HG02884 (cell line): ENCODE results near the gene HOXB3.

ENCODE experiments used
- ATAC-seq: cut with Tn5 transposase; IDR thresholded peaks from one replicate; pipeline ENCODE4 v1.9.1; 2021; ENCODE audit warnings: mild to moderate bottlenecking, moderate library complexity; ENCODE audit not compliant: unreplicated experiment

Gene HOXB3

DNA sequence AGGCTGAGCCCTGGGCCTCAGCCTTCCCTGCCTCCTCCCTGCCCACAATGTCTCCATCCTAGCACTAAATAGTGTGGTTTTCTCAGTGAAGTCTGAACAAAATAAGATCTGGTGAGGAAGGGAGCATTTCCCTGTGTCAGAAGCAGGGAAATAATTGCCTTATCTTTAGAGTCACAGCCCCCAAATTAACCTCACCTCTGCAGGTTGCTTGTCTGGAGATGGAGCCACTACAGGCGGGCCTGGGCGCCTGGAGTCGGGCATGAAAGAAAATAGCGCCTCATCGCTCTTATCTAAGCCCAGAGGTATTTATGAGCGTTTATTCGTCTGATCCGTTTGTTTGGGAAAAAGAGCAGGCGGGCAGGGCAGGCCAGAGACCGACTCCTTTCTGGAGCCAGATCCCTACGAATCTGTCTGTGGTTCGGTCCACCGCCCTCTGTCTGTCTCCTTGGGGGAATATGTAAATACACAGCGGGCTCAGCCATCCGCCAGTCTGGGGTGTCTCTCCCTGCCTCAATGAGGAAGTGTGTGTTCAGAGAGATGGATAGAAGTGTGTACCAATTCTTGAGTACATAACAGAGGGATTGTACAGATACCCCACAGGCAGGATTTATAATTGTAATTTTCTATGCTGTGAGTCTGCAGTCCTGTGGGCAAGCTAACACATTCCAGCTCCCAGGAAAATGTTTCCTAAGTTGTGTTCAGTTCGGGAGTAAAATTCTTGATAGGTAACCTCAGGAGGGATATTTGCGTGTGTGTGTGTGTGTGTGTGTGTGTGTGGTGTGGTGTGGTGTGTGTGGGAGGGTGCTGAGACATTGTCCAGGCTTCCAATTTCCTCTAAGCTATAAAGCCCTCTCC lies 10.4 kb upstream of the HOXB3 start:
- ATAC-seq: no peak

DNA sequence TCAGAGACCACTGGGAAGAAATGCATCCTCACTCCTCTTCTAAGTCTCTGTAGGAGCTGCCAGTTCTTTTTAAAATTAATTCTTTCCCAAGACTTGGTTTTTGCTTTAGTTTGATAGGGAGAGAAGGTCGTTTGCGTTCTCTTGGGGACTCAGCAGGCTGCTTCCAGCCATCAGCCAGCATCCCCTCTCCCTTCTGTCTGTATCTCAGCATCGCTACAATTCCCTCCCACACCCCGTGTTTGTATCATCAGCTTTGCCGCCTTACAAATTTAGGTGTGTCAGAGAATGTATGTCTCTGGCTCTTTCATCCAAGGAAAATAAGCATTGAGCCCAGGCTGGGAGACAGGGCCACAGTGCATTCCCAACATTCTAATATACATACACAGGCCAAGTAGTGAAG lies 9.3 kb upstream of the HOXB3 start:
- no peak for ATAC-seq

DNA sequence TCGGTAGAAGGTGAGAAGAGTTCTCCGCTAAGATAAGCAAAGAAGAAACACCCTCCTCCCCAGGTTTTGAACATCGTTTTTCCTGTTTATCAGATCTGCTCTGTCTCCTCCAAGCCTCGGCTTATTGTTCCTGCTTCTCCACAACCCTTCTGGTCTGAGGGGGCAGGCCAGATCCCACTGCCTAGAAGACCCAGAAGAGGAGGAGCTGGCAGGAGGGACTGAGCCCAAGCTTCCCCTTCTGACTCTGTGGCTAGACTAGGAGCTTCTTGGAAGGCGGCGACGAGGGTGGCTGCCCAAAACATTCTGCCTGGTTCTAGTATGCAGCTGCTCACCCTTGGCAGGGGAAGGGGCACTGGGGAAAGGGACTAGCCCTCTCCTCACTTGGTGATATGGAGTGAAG lies 8.7 kb upstream of the HOXB3 start:
- no peak for ATAC-seq

DNA sequence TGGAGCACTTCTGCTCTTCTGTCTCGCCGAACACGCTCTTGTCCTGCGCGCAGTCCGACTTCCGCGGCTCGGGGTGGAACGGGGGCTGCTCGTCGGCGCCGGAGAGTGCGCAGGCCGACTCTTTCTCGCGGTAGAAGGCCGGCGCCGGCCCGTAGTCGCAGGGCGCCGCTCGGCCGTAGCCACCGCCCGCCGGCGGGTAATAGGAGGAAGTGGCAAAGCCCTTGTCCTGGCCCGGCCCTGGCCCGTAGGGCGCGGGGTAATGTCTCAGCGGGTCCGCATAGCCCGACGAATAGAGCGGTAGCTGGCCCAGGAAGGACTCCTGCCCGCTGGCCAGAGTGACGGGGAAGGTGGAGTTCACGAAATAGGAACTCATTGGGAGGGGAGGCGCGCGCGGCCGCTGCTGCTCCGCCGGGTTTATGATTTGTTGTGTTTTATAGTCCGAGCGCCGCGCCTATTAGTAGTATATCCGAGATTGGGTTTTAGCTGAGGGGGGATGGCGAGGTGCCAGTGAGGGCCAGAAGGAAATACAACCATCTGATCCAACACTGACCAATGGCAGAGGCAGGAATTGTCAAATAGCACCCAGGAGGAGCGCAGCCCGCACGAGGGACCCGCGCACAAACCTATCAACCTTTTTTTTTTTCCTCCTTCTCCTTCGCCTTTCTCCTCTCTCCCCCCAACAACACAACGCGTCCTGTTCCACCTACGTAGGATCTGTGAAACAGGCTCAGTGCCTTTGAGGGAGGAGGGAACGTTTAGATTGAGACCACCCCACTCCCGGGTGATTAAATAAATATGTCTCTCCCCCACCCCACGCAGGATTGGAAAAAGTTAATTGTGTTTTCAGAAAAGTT lies 8.0 kb upstream of the HOXB3 start:
- ATAC-seq: no peak

DNA sequence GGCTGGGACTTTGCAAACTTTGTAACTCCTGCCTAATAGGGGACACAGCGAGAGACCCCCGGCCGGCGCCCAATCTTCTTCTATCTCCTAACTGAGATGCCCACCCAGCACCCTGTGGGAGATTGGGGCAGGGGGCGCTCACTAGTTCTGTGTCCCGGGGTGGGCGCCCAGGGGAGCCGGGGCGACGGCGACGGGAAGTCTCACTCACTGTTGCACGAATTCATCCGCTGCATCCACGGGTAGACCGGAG lies 7.4 kb upstream of the HOXB3 start:
- ATAC-seq: no peak

DNA sequence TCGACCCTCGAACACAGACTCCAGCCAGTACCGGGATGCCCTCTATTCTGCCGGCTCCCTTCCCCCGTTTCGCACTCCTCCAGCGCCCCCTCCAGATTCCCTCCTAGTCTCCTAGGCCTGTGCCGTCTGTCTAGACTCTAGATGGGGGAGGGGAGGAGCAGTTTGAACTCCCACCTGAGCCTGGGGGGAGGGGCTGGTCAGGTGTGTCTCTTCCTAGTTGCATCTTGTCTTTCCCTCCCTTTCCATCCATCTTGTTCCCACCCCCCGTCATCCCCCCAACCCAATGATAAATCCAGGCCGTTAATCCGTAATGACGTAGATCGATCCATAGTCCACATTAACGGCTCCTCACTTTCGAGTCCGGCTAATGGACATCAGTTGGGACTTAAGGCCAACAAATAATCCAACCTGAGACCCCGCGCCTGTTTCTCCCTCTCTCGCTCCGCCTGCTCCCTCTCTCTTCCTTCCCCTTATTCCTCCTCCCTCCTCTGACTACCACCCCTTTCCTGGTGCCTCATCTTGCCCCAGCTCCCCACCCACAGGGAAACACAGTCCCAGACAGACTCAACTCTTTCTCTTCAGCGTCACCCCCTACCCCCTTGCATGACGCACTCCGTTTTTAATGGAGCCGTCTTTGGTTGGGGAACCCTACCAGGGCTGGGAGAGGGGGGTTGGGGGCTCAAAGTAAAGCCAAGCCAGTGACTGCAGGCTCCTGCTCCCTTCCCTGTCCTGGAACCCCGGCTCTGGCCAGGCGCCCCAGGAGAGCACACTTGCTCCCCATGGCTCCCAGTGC lies 6.9 kb upstream of the HOXB3 start:
- ATAC-seq: no peak

DNA sequence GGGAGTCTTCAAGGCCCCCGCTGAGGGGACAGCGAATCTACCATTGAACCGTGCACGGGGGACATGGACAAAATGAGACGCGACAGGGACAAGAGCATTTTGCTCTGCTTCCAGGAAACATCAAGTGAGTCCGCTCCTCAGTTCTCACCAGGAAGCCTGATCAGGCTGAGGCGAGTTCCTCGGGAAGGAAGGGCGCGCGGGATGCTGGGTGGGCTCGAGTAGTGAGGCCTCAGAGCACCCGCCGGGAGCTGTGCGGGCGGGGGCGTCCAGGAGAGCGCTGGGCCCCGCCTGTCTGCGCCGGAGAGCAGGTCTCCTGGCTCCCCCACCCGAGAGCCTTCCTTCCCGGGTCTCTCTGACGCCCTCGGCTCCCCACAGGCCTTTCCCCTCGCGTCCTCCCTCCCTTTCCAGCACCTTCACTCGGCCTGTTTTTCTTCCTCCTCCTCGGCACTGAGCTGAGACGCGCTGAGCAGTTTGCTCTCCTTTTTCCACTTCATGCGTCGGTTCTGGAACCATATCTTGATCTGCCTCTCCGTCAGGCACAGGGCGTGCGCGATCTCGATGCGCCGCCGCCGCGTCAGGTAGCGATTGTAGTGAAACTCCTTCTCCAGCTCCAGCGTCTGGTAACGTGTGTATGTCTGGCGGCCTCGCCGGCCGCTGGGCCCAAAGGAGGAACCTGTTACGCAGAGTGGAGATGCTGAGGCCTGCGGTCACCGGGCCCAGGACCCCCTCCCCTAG lies 6.1 kb upstream of the HOXB3 start:
- no peak for ATAC-seq

DNA sequence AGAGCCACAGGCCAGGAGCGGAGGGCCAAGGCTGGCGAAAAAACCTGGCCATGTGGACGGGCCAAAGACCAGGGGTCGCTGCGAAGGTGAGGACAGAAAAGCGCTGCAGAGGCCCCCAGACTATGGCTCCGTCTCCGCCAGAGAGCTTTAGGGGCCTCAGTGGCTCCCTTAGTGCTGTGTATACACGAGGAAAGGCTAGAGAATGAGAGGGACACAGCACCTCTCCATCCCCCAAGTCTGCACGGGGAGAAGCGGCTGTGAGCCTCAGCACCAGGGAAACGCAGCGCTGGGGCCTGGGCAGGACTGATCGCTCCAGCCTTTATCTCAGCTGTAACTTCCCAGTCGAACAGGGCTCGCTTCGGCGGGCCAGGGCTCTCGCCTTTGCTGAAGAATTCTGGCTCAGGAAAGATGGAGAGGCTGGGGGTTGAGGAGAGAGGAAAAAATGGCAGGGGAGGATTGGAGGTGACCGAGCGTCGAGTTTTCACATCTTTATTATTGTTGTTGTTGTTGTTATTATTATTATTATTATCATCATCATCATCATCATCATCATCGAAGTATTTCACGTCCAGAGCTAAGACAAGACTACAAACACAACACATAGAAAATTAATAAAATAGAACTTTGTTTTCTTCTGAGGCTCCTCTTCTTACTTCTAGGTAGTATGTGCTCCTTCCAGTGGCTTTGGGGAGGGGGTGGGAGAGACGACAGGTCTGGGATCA lies 5.4 kb upstream of the HOXB3 start:
- ATAC-seq: no peak

DNA sequence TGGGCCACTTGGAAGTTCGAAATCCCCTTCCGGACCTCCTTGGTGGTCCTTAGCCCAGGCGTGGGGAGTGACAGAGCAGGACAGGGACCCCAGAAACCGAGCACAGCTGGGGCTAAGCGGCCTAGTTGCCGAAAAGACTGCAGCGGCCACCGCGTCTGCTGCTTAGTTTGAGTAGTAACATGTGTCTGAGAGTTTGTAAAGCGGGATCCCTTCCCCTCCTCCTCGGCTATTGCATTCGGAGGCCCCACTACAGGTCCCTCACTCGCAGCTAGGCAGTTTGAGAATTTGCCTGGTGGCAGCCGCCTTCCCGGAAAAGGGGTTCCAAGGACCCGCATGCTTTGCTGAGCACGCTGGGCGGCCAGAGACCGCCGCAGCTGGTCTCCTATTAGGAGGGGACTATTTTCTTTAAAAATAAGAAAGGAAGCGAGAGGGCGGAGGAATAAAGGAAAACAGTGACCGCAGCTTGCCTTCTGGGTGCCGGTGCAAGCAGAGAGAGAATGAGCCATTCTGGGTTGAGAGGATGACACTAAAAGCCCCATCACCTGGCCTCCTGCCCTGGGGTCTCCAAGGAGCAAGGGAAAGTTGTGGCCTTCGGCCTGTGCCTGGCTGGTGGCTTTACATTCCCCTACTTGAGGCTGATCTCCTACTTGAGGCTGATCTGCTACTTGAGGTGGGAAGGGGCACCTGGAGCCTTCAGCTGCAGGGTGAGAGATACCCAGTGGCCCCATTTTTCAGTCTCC lies 4.7 kb upstream of the HOXB3 start:
- no peak for ATAC-seq

DNA sequence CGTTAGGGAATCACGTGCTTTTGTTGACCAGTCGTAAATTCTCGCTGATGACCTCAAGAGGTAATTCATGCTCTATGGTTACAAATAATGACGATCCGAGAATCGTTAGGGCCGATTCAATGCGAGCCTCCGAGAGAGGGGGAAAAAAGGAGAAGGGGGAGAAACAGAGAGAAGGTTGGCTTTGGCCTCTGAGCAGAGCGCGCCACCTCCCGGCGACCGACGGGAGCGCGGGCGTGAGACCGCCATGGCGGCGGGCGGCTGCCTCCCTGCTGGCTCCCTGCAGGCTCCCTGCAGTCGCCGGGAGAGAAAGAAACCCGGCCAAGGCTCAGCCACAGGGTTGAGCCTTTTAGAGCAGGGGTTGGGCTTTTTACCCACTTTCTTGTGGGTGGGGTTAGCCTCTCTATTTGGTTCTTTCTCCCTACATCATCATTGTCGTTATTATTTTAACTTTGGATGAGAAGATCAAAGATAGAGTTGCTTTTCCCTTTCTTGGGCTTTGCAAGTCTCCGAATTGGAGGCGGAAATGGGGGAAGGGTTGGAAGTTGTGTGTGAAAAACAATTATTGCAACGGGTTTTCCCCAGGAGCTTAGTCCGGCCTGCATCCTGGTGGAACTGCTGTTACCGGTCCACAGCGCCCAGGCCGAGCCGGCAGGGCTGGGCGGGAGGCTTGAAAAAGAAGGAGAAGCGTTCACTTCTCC lies 3.9 kb upstream of the HOXB3 start:
- no peak for ATAC-seq

DNA sequence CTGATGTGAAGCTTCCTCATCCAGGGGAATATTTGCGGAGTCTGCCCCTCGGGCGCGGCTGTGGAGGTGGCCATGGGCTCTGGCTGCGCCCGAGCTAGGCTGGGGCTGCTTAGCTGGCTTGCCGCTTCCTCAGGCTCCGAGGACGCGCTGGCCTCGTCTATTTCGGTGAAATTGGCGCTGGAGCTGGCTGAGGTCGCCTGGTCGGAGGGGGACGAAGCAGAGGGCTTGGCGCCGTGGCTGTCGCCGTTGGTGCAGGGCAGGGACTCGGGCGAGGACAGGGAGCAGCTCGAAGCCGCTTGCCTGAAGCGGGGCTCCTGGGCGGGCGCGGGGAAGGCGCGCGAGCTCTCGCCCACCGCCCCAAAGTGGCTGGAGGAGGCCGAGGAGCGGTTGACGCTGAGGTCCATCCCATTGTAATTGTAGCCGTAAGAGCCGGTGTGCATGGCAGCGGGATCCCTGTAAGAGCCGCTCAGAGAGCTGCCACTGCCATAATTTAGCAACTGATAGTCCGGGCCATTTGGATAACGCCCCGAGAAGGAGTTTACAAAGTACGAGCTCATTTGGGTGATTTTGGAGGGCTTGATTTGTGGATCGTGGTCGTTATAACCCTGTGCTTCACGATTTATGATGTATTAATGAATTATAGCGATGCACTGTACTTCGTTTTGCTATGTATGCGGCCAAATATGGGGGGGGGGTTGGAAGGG lies 3.2 kb upstream of the HOXB3 start, which contains the start of gene HOXB5:
Gene HOXB5, minus strand, starts transcription at position 654 of the 704 bp plus-strand sequence. Its CDS starts 97 bp downstream, at position 557.
- ATAC-seq: no peak

DNA sequence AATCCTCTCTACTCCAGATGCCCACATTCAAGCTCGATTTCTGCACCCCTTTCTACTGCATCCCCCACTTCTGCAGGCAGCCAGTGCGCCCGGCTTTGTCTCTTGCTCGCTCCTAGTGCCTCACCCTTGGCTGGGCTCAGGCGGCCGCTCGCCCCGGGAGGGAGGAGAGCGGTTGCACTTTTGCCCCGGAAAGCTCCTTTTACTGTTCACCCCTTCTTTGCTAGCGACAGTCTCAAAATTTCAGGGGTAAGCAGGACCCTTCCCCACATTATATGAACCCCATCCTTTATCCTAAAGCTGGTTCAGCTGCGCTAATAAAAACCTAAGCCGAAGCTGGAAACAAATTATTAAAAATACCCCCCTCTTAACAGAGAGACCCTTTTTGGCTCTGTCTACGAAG lies 2.5 kb upstream of the HOXB3 start:
- ATAC-seq: no peak

DNA sequence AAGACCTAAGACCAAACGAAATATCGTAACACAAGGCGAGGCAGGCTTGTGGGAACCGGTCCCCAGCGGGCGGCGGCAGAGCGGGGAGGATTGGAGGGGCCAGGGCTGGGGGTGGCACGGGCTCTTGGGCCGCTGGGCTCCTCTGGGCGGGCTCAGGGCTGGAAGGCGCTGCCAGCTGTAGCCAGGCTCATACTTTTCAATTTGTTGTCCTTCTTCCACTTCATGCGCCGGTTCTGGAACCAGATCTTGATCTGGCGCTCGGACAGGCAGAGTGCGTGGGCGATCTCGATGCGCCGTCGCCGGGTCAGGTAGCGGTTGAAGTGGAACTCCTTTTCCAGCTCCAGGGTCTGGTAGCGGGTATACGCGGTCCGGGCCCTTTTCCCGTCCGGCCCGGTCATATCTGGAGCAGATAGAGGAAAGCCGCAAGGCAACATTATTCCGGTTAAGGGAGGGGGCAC lies 2.0 kb upstream of the HOXB3 start:
- ATAC-seq: no peak

DNA sequence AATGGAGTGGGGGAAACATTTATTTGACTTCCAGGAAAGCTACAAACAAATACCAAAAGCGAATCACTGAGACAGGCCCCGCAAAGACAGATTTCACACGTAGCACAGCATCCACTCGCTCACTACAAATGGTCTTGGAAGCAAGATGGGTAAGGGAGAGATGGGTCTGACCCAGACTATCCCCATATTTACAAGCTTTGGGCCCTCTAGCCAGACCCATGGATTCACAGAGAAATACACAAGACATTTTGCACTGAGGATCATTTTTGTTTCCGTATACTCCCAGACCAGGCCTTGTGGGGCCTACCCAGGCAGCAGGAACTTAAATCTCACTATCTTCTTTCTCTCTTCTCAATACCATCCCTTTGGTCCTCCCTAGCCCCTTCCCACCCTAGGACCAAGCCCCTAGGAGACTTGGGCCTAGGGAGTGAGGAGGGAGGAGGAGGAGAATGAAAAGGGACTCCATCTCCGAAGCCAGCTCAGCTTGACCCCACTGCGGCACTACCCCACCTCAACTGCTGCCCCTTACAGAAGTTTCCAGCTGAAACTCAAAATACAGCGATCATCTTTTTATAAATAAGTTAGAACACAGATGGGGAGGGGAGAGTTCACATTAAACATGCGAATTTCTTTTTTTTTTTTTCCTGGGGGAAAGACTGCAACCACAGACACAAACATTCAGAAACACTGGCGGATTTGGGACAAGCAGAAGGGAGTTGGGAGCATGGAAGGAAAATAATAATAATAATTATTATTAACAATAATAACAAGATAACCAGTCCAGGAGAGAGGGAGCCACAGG lies 1.4 kb upstream of the HOXB3 start:
- ATAC-seq: no peak

DNA sequence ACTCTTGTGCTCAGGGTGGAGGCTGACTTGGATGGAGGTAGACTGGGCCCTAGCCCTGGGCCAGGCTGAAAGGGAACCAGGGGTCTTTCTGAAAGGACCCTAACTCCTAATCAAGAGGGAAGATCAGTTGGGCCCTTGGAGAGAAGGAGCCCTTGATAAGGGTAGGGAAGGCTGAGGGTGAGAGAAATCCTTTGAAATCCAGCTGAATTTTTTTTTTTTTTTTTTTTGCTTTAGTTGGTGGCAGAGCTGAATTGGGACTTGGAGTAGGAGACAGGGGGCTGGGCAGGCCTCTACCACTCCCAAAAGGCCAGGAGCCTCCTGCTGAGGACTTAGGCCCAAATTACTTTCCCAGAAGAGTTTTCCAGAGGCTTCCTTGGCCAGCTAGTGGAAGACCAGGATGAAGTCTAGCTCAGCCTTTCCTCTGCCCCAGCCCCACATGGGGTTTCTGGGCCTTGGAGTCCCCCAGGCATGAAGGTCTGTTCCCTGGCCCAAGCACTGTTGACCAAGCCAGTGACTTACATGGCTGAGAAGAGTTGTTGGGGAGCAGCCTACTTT lies 643 bp upstream of the HOXB3 start:
- ATAC-seq: no peak

DNA sequence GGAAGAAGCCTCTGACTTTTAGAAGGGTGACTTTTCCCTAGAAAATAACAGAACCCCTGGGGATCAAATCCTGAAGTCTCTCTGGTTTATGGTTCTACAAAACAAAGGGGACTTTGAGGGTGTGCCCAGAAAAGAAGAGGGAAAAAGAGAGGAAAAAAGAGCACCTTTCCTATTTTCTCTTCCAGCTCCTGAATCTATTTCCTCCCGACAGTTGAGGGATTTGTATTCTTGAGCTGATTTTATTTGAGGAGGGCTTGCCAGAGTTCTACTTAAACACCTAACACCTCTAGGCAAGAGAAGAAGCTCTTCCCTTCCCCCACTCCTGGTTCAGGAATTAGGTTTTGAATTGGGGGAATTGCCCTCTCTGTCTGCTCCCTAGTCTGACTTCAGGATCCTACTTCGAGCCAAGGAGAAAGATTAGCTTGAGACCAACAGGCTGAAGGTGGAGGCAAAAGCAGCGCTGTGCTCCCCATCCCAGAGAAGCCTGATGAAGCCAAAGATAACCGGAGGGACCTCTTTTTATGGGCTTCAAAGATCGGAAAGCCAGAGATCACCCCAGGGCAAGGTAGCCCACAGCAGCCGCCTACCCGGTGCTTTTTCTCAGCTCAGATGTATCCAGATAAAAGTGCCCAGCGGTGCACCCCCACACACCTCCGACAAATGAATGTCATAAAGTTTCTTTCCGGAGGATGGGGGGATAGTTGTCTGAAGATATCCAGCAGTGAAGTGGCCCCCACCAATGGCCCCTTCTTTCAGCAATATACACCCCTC lies 796 bp downstream of the HOXB3 start:
- no peak for ATAC-seq
